Measurements from ENCODE around the gene SCRN2.

DNA sequence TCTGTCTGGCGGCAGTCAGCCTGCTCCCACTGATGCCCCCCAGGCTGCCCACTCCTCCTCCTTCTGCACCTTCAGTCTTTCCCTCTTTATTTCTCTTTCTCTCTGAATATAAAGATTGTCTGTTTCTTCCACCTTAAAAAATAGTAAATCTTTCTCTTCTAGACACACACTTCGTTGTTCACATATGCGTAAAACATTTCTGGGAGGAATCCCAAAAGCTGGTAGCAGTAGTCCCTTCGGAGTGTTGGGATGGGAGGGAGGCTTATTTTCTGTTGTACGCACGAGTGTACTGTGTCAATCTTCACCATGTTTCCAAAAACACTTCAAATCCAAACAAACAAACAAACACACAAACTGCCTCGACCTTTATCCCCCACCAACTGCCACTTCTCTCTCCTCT, 29.4 kb downstream of the SCRN2 start:
- TF ChIP-seq POLR2AphosphoS5 (IDR thresholded peaks at IDR 0.05) (no peak), POLR2A (IDR thresholded peaks at IDR 0.05) (no peak)
- TF ChIP-seq, protein P1, sequence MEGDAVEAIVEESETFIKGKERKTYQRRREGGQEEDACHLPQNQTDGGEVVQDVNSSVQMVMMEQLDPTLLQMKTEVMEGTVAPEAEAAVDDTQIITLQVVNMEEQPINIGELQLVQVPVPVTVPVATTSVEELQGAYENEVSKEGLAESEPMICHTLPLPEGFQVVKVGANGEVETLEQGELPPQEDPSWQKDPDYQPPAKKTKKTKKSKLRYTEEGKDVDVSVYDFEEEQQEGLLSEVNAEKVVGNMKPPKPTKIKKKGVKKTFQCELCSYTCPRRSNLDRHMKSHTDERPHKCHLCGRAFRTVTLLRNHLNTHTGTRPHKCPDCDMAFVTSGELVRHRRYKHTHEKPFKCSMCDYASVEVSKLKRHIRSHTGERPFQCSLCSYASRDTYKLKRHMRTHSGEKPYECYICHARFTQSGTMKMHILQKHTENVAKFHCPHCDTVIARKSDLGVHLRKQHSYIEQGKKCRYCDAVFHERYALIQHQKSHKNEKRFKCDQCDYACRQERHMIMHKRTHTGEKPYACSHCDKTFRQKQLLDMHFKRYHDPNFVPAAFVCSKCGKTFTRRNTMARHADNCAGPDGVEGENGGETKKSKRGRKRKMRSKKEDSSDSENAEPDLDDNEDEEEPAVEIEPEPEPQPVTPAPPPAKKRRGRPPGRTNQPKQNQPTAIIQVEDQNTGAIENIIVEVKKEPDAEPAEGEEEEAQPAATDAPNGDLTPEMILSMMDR (IDR thresholded peaks at IDR 0.05) = no peak

Data from breast epithelium (tissue), 3 donors.